ENCODE measurements around the gene CATSPERE. TPM values are rescaled to one million over a fixed set of nuclear protein-coding genes. Genes with fewer than 3 reads are reported as not detected.

CATSPERE gene
- total and polyA plus RNA-seq, 2 of the 8 experiments (the other 6 are each of a cell fraction or from before 2014, with no cell fraction given) = 0.05 to 0.45 TPM

DNA sequence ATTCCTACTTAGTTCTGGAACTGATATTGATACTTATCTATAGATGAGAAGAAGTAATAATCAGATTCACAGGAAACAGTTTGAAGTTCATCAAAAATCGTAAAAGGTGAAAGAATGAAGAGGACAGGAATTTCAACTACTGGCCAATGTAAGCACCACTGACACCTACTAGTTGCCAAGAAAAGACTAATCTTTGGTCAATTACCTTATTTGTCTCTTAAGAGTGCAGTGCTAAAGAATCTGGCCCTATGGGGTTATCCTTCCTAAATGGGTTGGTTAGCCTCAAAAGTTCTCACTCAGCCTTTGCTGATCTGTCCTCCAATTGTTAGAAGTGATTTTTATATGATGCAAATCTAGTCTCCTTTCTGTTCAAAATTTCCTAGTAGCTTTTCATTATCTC lies 38.9 kb upstream of the CATSPERE start:
- no peak for DNase-seq (ENCODE audit: low read depth in 1 of 2, low spot score in 2 of 2)
- no peak overlapping the region for H3K56ac ChIP-seq (replicated peaks; ENCODE audit: insufficient read length, low read depth, low read length)
- ChIA-PET POLR2A (ENCODE audit: partially characterized antibody) (interaction anchor here (1.4 kb wide), 1 partner anchor 23 kb away, joined by 3 read pairs; no protein-coding TSS in a partner anchor), CTCF (ENCODE audit: partially characterized antibody) (no interaction called here)
- no peak overlapping the region for H3K23ac ChIP-seq (ENCODE audit: insufficient read length)
- no peaks in the 10 kb centered on the region for H3K4me1 ChIP-seq (replicated peaks in 1 of 4; ENCODE audit: control insufficient read depth in 3 of 4, insufficient read depth in 4 of 4, low read length in 3 of 4)
- H3K9ac ChIP-seq (replicated peaks in 1 of 4; ENCODE audit: extremely low read depth in 1 of 4, low read depth in 3 of 4, low read length in 3 of 4) = no peak overlapping the region
- H4K91ac ChIP-seq (replicated peaks; ENCODE audit: insufficient read length, low read length) = no peak overlapping the region
- H3K27ac ChIP-seq (ENCODE audit: low read depth, low read length) = no peak overlapping the region
- H4K8ac ChIP-seq (ENCODE audit: extremely low read depth, insufficient read depth, low read length) = no peak overlapping the region
- no peak overlapping the region for H3K18ac ChIP-seq (ENCODE audit: extremely low read depth, low read length)
- H2BK12ac ChIP-seq (ENCODE audit: low read depth, low read length) = no peak overlapping the region
- no peaks in the 10 kb centered on the region for H3K79me1 ChIP-seq (ENCODE audit: low read depth, low read length)
- H3K4me2 ChIP-seq (ENCODE audit: insufficient read depth in 1 of 2, low read depth in 2 of 2, low read length in 2 of 2) = no peak overlapping the region
- H2BK5ac ChIP-seq (ENCODE audit: low read depth, low read length) = no peak overlapping the region
- H2BK20ac ChIP-seq (ENCODE audit: low read length) = no peak overlapping the region
- H3K4ac ChIP-seq (replicated peaks; ENCODE audit: insufficient read length, low read depth, low read length) = no peak overlapping the region
- H3K9me3 ChIP-seq (ENCODE audit: insufficient read depth in 2 of 2, low read depth in 1 of 2, low read length in 1 of 2) = no peaks in the 10 kb centered on the region
- no peak for FAIRE-seq
- H3K27me3 ChIP-seq (replicated peaks in 1 of 4; ENCODE audit: control insufficient read depth in 3 of 4, extremely low read depth in 1 of 4, insufficient read depth in 3 of 4, low read length in 3 of 4) = no peaks in the 10 kb centered on the region
- no peaks in the 10 kb centered on the region for H4K20me1 ChIP-seq (replicated peaks in 1 of 2; ENCODE audit: control insufficient read depth in 1 of 2, insufficient read depth in 2 of 2, low read length in 2 of 2)
- H4K5ac ChIP-seq (ENCODE audit: insufficient read length, low read depth, low read length) = no peak overlapping the region
- 80% methylated on average over 1 of the region's 1 CpG; no CpG with 5 or more reads in 1 of the 2 experiments for WGBS, 2 experiments (ENCODE audit: extremely low coverage in 1 of 2, insufficient coverage in 1 of 2, insufficient read length in 1 of 2, insufficient replicate concordance in 2 of 2, low coverage in 1 of 2, low lambda C conversion rate in 2 of 2, missing lambda C conversion rate in 1 of 2)
- H3K14ac ChIP-seq (ENCODE audit: insufficient read length) = no peak overlapping the region
- no peak overlapping the region for H2BK15ac ChIP-seq (ENCODE audit: low read length)
- H3K79me2 ChIP-seq (ENCODE audit: control insufficient read depth in 1 of 2, insufficient read depth in 2 of 2, low read length in 2 of 2) = no peaks in the 10 kb centered on the region
- H2BK120ac ChIP-seq (replicated peaks; ENCODE audit: low read depth, low read length) = no peak overlapping the region
- no peak overlapping the region for H3K4me3 ChIP-seq (ENCODE audit: extremely low read depth in 1 of 4, insufficient read depth in 2 of 4, low read depth in 3 of 4, low read length in 4 of 4)
- H2AK5ac ChIP-seq (ENCODE audit: low read depth, low read length) = no peak overlapping the region
- H3K23me2 ChIP-seq (ENCODE audit: low read depth, low read length) = no peaks in the 10 kb centered on the region
- H2AFZ ChIP-seq (ENCODE audit: low read length) = no peak overlapping the region
- H3K36me3 ChIP-seq (ENCODE audit: control insufficient read depth in 2 of 4, insufficient read depth in 4 of 4, low read length in 3 of 4) = peaks cover 7 to 66% (median 28%) of the 10 kb centered on the region in 4 experiments; a peak in 7 of 8 replicates
- TF ChIP-seq JUN (IDR thresholded peaks at IDR 0.05; ENCODE audit: low read depth, low read length) (no peak), SIRT6 (IDR thresholded peaks at IDR 0.05; ENCODE audit: low read length) (no peak), NRF1 (IDR thresholded peaks at IDR 0.05; ENCODE audit: low read depth, low read length) (no peak), SAP30 (IDR thresholded peaks at IDR 0.05; ENCODE audit: insufficient read depth, insufficient replicate concordance, low read length) (no peak), KDM4A (IDR thresholded peaks at IDR 0.05; ENCODE audit: low read depth, low read length, severe bottlenecking) (no peak), TBP (IDR thresholded peaks at IDR 0.05; ENCODE audit: low read depth, low read length) (no peak), TAF1 (IDR thresholded peaks at IDR 0.05; ENCODE audit: low read depth, low read length) (no peak)
- TF ChIP-seq, protein P1, sequence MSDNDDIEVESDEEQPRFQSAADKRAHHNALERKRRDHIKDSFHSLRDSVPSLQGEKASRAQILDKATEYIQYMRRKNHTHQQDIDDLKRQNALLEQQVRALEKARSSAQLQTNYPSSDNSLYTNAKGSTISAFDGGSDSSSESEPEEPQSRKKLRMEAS (IDR thresholded peaks at IDR 0.05) = no peak
